Keratinocyte (primary cell): ENCODE results near the gene ATF4. TPM values are rescaled to one million over a fixed set of nuclear protein-coding genes. Genes with fewer than 3 reads are reported as not detected.

ENCODE experiments used
- DNase-seq: peaks from one replicate; pipeline ENCODE4 v3.0.0-alpha.2; 2011; ENCODE audit warnings: low read depth, missing footprints, low spot score
- FAIRE-seq: peaks from 2 replicates; lab custom pipeline; 2011; peaks lifted over from hg19 to GRCh38; lab: Jason Lieb, UNC
- H2AFZ ChIP-seq: 2 replicates; pipeline ENCODE4 v1.6.0; 2012; ENCODE audit warnings: low read length, control low read depth, inconsistent platforms; ENCODE audit not compliant: control insufficient read depth
- H3K27ac ChIP-seq: 2 replicates; pipeline ENCODE4 v1.5.1; 2011; ENCODE audit warnings: low read length; ENCODE audit not compliant: control insufficient read depth, insufficient read depth
- H3K27me3 ChIP-seq: 3 replicates; pipeline ENCODE4 v1.6.0; 2011; ENCODE audit warnings: low read length; ENCODE audit not compliant: control insufficient read depth, insufficient read depth; ENCODE audit errors: extremely low read depth
- H3K36me3 ChIP-seq, 2 experiments: 2 replicates in 1 of 2; 3 replicates in 1 of 2; pipeline ENCODE4 v1.5.1; 2011; ENCODE audit warnings: low read length in 2 of 2, mild to moderate bottlenecking in 1 of 2; ENCODE audit not compliant: control insufficient read depth in 2 of 2, insufficient read depth in 2 of 2; ENCODE audit errors: extremely low read depth in 1 of 2
- H3K4me1 ChIP-seq: 3 replicates; pipeline ENCODE4 v1.5.1; 2011; ENCODE audit warnings: low read length; ENCODE audit not compliant: control insufficient read depth, insufficient read depth; ENCODE audit errors: extremely low read depth
- H3K4me2 ChIP-seq: 3 replicates; pipeline ENCODE4 v1.6.0; 2011; ENCODE audit warnings: low read depth, low read length; ENCODE audit not compliant: control insufficient read depth, insufficient read depth; ENCODE audit errors: extremely low read depth
- H3K4me3 ChIP-seq, 3 experiments: fragments of 200-600 bp in 1 of 3; sonication (generic) in 1 of 3; 2 replicates in 2 of 3; 3 replicates in 1 of 3; pipeline ENCODE4 v1.5.1; 2011 to 2016; ENCODE audit warnings: low read length in 3 of 3, mild to moderate bottlenecking in 3 of 3, control low read depth in 2 of 3, inconsistent platforms in 1 of 3, low read depth in 1 of 3, mixed read lengths in 1 of 3, mixed run types in 1 of 3, moderate library complexity in 1 of 3; ENCODE audit not compliant: control insufficient read depth in 2 of 3, insufficient read depth in 2 of 3; ENCODE audit errors: extremely low read depth in 1 of 3
- H3K79me2 ChIP-seq: 2 replicates; pipeline ENCODE4 v1.6.0; 2012; ENCODE audit warnings: low read length; ENCODE audit not compliant: control insufficient read depth, insufficient read depth
- H3K9ac ChIP-seq: 3 replicates; pipeline ENCODE4 v1.6.0; 2011; ENCODE audit warnings: low read length; ENCODE audit not compliant: control insufficient read depth, insufficient read depth; ENCODE audit errors: extremely low read depth
- H3K9me1 ChIP-seq: 3 replicates; pipeline ENCODE4 v1.6.0; 2011; ENCODE audit warnings: low read length; ENCODE audit not compliant: control insufficient read depth, insufficient read depth; ENCODE audit errors: extremely low read depth
- H3K9me3 ChIP-seq: 2 replicates; pipeline ENCODE4 v1.5.1; 2012; ENCODE audit warnings: low read depth, low read length; ENCODE audit not compliant: control insufficient read depth
- H4K20me1 ChIP-seq: 3 replicates; pipeline ENCODE4 v1.6.0; 2011; ENCODE audit warnings: low read length; ENCODE audit not compliant: control insufficient read depth, insufficient read depth; ENCODE audit errors: extremely low read depth
- CTCF ChIP-seq, 3 experiments: IDR thresholded peaks in 1 of 3; conservative IDR thresholded peaks in 1 of 3; optimal IDR thresholded peaks in 1 of 3; 2 replicates in 2 of 3; 3 replicates in 1 of 3; pipeline versions ENCODE3 to v1.5.1; 2011; ENCODE audit warnings: low read length in 3 of 3, mild to moderate bottlenecking in 3 of 3, moderate library complexity in 2 of 3, control low read depth in 1 of 3, inconsistent platforms in 1 of 3; ENCODE audit not compliant: insufficient read depth in 2 of 3; ENCODE audit errors: extremely low read depth in 1 of 3
- EZH2 ChIP-seq: IDR thresholded peaks from one replicate; pipeline ENCODE4 v1.6.1; 2012; ENCODE audit warnings: inconsistent platforms, mild to moderate bottlenecking, low read length, moderate library complexity
- dilution Hi-C: fragments of 300-500 bp; cut with MboI; formaldehyde crosslinking; loops from one replicate; pipeline ENCODE4 v1.7.0; 2020; ENCODE audit warnings: low sequenced_read_pairs; ENCODE audit not compliant: extremely low pct_ligation_motif_present
- polyA plus RNA-seq, 5 experiments: library from polyadenylated mRNA; depleted of rRNA in 3 of 5; stranded (reverse) in 3 of 5; stranded (forward) in 1 of 5; unstranded in 1 of 5; fragments of >200 nt; gene quantifications; 1 replicate in 1 of 5; 2 replicates in 3 of 5; 3 replicates in 1 of 5; pipeline versions ENCODE4 v1.2.1 to v1.2.3, GENCODE V29; 2011 to 2012; ENCODE audit warnings: missing spikeins in 2 of 5, low read depth in 1 of 5, low replicate concordance in 1 of 5

Gene ATF4
- polyA plus RNA-seq, 1 donor (not counting 4 experiments of a cell fraction or from before 2014, with no cell fraction given) = 629 TPM

GRCh38 chr22:39490966-39491680 lies 29.2 kb upstream of the ATF4 start:
- H3K36me3 ChIP-seq = no peaks in the 10 kb centered on the region
- no peak for TF ChIP-seq EZH2
- TF ChIP-seq CTCF (optimal IDR thresholded peaks at IDR 0.05 in 1 of 3, IDR thresholded peaks at IDR 0.05 in 1 of 3, conservative IDR thresholded peaks at IDR 0.05 in 1 of 3; ENCODE audit: extremely low read depth in 1 of 3, insufficient read depth in 2 of 3, low read length in 3 of 3) = no peak
- dilution Hi-C loops = no loop called here
- no peaks in the 10 kb centered on the region for H3K27me3 ChIP-seq
- no peak overlapping the region for H3K4me2 ChIP-seq
- no peak overlapping the region for H3K27ac ChIP-seq
- H3K79me2 ChIP-seq = no peaks in the 10 kb centered on the region
- no peaks in the 10 kb centered on the region for H4K20me1 ChIP-seq
- no peak overlapping the region for H3K9ac ChIP-seq
- no peaks in the 10 kb centered on the region for H3K9me3 ChIP-seq
- DNase-seq (no peak), FAIRE-seq (no peak)
- H3K4me3 ChIP-seq = no peak overlapping the region
- H2AFZ ChIP-seq = no peak overlapping the region
- H3K4me1 ChIP-seq = no peaks in the 10 kb centered on the region
- H3K9me1 ChIP-seq = no peaks in the 10 kb centered on the region

GRCh38 chr22:39491696-39492095 lies 28.7 kb upstream of the ATF4 start:
- H3K9me1 ChIP-seq = no peaks in the 10 kb centered on the region
- no peaks in the 10 kb centered on the region for H4K20me1 ChIP-seq
- H3K4me3 ChIP-seq = no peak overlapping the region
- no peak overlapping the region for H2AFZ ChIP-seq
- dilution Hi-C loops = no loop called here
- no peak for DNase-seq
- no peaks in the 10 kb centered on the region for H3K36me3 ChIP-seq
- H3K4me1 ChIP-seq = no peaks in the 10 kb centered on the region
- no peaks in the 10 kb centered on the region for H3K79me2 ChIP-seq
- H3K9me3 ChIP-seq = no peaks in the 10 kb centered on the region
- no peak overlapping the region for H3K27ac ChIP-seq
- H3K9ac ChIP-seq = no peak overlapping the region
- no peaks in the 10 kb centered on the region for H3K27me3 ChIP-seq
- TF ChIP-seq EZH2 = no peak
- TF ChIP-seq CTCF (optimal IDR thresholded peaks at IDR 0.05 in 1 of 3, IDR thresholded peaks at IDR 0.05 in 1 of 3, conservative IDR thresholded peaks at IDR 0.05 in 1 of 3; ENCODE audit: extremely low read depth in 1 of 3, insufficient read depth in 2 of 3, low read length in 3 of 3) = no peak
- H3K4me2 ChIP-seq = no peak overlapping the region
- no peak for FAIRE-seq
